Mesothelial cell of epicardium (in vitro differentiated cells): ENCODE measurements around the gene KLHL26. TPM values are rescaled to one million over a fixed set of nuclear protein-coding genes. Genes with fewer than 3 reads are reported as not detected.
A peak's percentile ranks its signal among the peaks of the same experiment; 100 is the strongest.

Experiments used
- DNase-seq, 2 experiments: peaks; one replicate each; pipeline ENCODE4 v3.0.0; 2021; ENCODE audit warnings: low spot score in 2 of 2; ENCODE audit not compliant: unreplicated experiment in 2 of 2
- H3K27ac Mint-ChIP-seq: 2 replicates; pipeline ENCODE4 v1.8.0; 2021; ENCODE audit warnings: mixed read lengths
- H3K27me3 Mint-ChIP-seq: 2 replicates; pipeline ENCODE4 v1.8.0; 2021; ENCODE audit warnings: low read depth, mixed read lengths
- H3K36me3 Mint-ChIP-seq: 2 replicates; pipeline ENCODE4 v1.8.0; 2021; ENCODE audit warnings: mixed read lengths
- H3K4me1 Mint-ChIP-seq: 2 replicates; pipeline ENCODE4 v1.8.0; 2021; ENCODE audit warnings: mixed read lengths
- H3K4me3 Mint-ChIP-seq: 2 replicates; pipeline ENCODE4 v1.8.0; 2021; ENCODE audit warnings: mild to moderate bottlenecking, moderate library complexity, mixed read lengths
- H3K9me3 Mint-ChIP-seq: 2 replicates; pipeline ENCODE4 v1.8.0; 2021; ENCODE audit warnings: mixed read lengths
- total RNA-seq: library from RNA; stranded (reverse); gene quantifications from 3 replicates; pipeline ENCODE4 v1.2.1, GENCODE V29; 2021
- TF ChIP-seq, protein P1 (sequence below): fragments of 200-600 bp; sonication (generic); IDR thresholded peaks from one replicate; pipeline ENCODE4 v1.5.0; 2021; ENCODE audit warnings: antibody characterized with exemption; ENCODE audit not compliant: unreplicated experiment

KLHL26 gene
- total RNA-seq, 1 donor from 2014 or later, result 12.0 TPM

DNA sequence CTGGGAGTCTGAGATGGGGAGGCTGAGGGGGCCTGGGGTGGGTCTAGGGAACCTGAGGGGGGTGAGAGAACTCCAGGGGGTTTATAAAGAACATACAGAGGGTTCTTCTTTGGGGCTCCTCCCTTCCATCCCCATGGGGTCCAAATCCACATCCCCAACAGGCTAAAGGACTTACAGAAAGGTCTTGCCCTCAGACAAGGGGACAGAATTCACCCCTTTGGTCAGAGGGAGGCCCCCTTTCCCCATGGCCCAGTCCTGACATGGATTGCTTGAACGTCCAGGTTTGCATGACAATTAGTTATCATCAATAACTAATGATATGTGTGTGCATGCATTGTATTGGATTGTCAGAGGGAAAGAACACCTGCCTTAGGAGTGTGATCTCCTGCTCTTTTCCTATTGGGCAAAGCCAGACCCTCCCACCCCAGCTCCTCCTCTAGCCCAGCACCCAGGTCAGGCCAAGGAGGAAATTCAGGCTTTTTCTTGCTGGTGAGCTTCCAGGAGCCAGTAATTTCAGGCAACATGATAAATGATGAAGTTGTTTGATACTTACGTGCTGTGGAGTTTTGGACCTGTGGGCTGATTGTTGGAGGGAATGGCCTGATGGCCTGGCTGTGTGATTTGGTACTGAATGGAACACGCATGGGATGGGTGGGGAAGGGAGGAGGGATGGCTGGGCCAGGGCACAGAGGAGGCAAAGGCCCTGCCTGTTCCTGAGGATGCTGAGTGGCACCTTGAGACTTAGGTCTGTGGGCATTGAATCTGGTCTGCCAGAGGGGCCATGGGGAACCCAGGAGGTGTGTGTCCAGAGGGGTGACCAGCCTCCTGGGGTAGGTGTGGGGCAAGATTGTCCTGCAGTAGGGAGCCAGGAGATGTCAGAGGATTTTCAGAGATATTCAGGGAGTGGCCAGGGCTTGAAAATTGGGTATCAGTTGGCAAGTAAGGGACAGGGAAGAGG is 1.1 kb downstream of the KLHL26 start:
- Mint-ChIP-seq H3K36me3 (no peaks in the 10 kb centered on the region), H3K27ac (peak overlapping the region; percentile 43), H3K4me3 (peak overlapping the region; percentile 82), H3K4me1 (peaks cover 13% of the 10 kb centered on the region), H3K9me3 (no peaks in the 10 kb centered on the region), H3K27me3 (peaks cover 10% of the 10 kb centered on the region)
- no peak for DNase-seq
- TF ChIP-seq, protein P1, sequence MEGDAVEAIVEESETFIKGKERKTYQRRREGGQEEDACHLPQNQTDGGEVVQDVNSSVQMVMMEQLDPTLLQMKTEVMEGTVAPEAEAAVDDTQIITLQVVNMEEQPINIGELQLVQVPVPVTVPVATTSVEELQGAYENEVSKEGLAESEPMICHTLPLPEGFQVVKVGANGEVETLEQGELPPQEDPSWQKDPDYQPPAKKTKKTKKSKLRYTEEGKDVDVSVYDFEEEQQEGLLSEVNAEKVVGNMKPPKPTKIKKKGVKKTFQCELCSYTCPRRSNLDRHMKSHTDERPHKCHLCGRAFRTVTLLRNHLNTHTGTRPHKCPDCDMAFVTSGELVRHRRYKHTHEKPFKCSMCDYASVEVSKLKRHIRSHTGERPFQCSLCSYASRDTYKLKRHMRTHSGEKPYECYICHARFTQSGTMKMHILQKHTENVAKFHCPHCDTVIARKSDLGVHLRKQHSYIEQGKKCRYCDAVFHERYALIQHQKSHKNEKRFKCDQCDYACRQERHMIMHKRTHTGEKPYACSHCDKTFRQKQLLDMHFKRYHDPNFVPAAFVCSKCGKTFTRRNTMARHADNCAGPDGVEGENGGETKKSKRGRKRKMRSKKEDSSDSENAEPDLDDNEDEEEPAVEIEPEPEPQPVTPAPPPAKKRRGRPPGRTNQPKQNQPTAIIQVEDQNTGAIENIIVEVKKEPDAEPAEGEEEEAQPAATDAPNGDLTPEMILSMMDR, result no peak

DNA sequence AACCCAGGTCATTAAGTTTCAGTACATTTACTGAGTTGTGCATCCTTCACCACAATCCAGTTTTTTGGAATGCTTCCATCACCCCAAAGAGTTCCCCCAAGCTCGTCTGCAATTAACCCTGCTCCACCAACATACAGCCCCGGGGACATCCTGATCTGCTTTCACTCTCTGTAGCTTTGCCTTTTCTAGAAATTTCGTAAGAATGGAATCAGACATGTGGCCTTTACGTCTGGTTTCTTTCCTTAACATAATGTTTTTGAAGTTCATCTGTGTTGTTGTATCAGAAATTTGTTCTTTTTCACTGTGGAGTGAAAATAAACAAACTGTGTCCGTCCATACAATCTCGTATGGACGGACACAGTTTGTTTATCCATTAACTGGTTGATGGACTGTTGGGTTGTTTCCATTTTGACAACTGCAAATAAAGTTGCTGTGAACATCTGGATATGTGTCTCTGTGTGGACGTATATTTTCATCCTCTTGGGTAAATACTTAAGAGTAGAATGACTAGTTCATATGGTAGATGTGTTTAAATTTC is 2.9 kb downstream of the KLHL26 start:
- H3K27me3 Mint-ChIP-seq, result peaks cover 2% of the 10 kb centered on the region
- TF ChIP-seq, protein P1, result no peak
- no peak for DNase-seq
- peaks cover 13% of the 10 kb centered on the region for H3K4me1 Mint-ChIP-seq
- no peak overlapping the region for H3K27ac Mint-ChIP-seq
- H3K36me3 Mint-ChIP-seq, result no peaks in the 10 kb centered on the region
- H3K4me3 Mint-ChIP-seq, result no peak overlapping the region
- peaks cover 7% of the 10 kb centered on the region for H3K9me3 Mint-ChIP-seq

DNA sequence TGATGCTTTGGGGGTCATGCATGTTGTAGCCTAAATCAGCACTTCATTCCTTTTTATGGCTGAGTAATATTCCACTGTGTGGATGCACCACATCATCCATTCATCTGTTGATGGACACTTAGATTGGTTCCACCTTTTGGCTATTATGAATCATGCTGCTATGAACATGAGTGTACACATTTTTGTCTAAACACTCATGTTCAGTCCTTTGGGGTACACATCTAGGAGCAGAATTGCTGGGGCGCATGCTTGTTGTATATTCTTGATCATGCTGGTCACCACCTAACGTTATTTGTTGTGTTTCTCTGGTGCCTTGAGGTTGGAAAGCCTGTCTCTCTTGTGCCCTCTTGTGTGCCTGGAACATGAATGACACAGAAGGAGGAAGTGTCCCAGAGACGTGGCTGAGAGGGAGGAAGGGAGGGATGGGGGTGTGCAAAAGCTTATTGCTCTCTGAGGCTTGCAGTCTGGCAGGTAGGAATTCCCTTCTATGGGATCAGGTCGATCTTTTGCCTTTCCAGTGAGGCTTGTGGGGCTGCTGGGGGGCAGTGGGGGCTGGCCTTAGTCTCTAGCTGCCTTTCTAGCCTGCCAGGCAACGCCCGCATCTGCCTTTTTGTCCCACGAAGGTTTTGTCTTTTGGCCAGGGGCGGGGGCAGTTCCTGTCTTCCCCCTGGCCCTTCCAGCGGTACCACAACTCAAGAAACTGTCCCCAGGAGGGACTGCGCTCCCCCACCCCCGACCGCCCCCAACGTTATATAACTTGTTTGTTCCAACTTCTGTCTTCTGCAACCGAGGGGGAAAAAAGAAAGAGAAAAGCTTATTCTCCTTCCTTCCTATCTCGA is 7.6 kb downstream of the KLHL26 start:
- H3K4me3 Mint-ChIP-seq, result no peak overlapping the region
- DNase-seq, result no peak
- H3K27ac Mint-ChIP-seq, result no peak overlapping the region
- H3K27me3 Mint-ChIP-seq, result no peaks in the 10 kb centered on the region
- H3K9me3 Mint-ChIP-seq, result peaks cover 7% of the 10 kb centered on the region
- H3K36me3 Mint-ChIP-seq, result no peaks in the 10 kb centered on the region
- H3K4me1 Mint-ChIP-seq, result peaks cover 12% of the 10 kb centered on the region
- TF ChIP-seq, protein P1, result no peak

DNA sequence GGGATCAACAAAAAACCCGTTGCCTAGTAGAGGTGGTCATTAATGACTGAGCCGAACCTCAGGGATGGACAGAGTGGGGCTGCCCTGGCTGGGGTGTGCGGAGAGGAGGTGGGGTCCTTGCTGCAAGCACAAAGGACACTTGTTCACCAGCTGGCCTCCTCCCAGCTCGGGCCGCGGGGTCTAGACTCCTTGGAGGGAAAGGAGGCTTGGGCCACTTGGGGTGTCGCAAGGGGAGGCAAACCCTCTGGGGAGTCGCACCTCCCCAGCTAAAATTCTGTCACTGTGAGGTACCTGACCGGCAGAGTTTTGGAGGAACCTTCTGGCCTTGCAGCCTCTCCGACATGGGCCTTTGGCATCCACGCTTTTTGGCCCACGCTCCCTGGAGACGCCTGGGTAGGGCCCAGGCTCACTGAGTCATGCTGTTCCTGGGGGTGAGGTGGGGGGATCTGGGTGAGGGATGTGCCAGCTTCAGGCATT is 8.2 kb downstream of the KLHL26 start:
- Mint-ChIP-seq H3K36me3 (no peaks in the 10 kb centered on the region), H3K27ac (no peak overlapping the region), H3K4me3 (no peak overlapping the region), H3K9me3 (peaks cover 7% of the 10 kb centered on the region), H3K4me1 (peaks cover 16% of the 10 kb centered on the region), H3K27me3 (no peaks in the 10 kb centered on the region)
- DNase-seq, result no peak
- TF ChIP-seq, protein P1, result no peak

DNA sequence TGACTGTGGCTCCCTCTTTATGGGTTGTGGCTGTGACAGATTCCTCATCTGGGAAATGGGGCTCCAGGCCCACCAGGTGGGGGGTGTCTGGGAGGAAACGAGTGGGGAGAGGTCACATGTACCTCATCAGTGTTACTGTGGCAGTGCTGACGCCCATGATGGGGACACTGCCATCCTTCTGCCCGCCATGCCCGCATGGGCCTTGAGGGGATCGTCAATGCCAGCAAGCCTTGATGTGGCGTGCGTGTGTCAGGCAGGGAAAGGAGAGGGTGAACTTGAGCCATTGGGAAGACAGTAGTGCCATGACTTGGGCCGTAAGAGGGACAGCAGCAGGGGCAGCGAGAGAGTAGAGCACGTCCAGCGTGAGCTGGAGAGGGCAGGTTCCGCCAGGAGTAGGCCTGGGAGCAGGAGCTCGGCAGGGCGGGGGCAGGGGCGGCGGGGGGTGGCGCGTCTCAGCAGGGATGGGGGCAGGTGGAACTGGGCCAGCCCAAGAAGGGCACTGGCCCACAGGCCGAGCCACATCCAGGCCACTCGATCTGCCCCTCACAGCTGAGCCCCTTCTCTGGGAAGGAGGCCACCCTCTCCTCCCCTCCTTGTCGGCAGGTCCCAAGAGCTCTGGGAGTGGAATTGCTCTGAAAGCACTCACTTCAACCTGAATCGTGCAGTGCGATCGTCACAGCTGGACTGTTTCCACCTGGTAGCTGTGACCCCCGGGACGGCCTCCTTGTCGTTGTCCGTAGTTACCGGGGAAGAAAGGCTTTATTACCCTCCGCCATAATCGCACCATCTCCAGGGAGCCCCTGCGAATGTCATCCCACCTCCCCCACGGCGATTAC is 9.9 kb downstream of the KLHL26 start:
- Mint-ChIP-seq H3K4me1 (peaks cover 26% of the 10 kb centered on the region), H3K27ac (peak overlapping the region; percentile 16), H3K27me3 (no peaks in the 10 kb centered on the region)

More for the DNA sequence above, 9.9 kb downstream of the KLHL26 start:
- no peak for DNase-seq
- no peaks in the 10 kb centered on the region for H3K36me3 Mint-ChIP-seq
- no peak overlapping the region for H3K4me3 Mint-ChIP-seq
- TF ChIP-seq, protein P1, result no peak
- peaks cover 7% of the 10 kb centered on the region for H3K9me3 Mint-ChIP-seq
